HepG2 (cell line): ENCODE measurements around the gene SH2D7.

Experiments
- BHLHE40 ChIP-seq: IDR thresholded peaks from 2 replicates; pipeline ENCODE4 v1.6.1; 2011; ENCODE audit warnings: low read length, improper control_type of control experiment
- CEBPB ChIP-seq: IDR thresholded peaks from 2 replicates; pipeline ENCODE4 v1.6.1; 2011; ENCODE audit warnings: low read depth, low read length, improper control_type of control experiment, borderline replicate concordance
- ELF1 ChIP-seq: sonication (generic); formaldehyde crosslinking; IDR thresholded peaks from 2 replicates; pipeline ENCODE4 v1.4.0; 2020; ENCODE audit warnings: missing genetic modification reagents
- ELF4 ChIP-seq: sonication (generic); formaldehyde crosslinking; IDR thresholded peaks from 2 replicates; pipeline ENCODE4 v1.5.0; 2020; ENCODE audit warnings: missing genetic modification reagents, mild to moderate bottlenecking, moderate library complexity, borderline replicate concordance
- MTA1 ChIP-seq: sonication (generic); formaldehyde crosslinking; IDR thresholded peaks from 2 replicates; pipeline ENCODE4 v1.4.0; 2020; ENCODE audit warnings: missing genetic modification reagents, mild to moderate bottlenecking, borderline replicate concordance
- PAWR ChIP-seq: sonication (generic); formaldehyde crosslinking; IDR thresholded peaks from 2 replicates; pipeline ENCODE4 v1.4.0; 2020; ENCODE audit warnings: missing genetic modification reagents, mild to moderate bottlenecking, borderline replicate concordance
- POLR2AphosphoS5 ChIP-seq: IDR thresholded peaks from 2 replicates; pipeline ENCODE4 v1.6.1; 2012; ENCODE audit warnings: low read depth, low read length
- RBFOX2 ChIP-seq: fragments of 200-400 bp; formaldehyde crosslinking; IDR thresholded peaks from 2 replicates; pipeline ENCODE4 v1.6.1; 2017; ENCODE audit warnings: low read depth, mild to moderate bottlenecking, low read length
- ZNF367 ChIP-seq: sonication (generic); formaldehyde crosslinking; IDR thresholded peaks from 2 replicates; pipeline ENCODE4 v1.4.0; 2020; ENCODE audit warnings: missing genetic modification reagents, borderline replicate concordance
- TF ChIP-seq, protein P1 (sequence below), 2 experiments: IDR thresholded peaks; 2 replicates each; pipeline ENCODE4 v1.6.1; 2011 to 2012; ENCODE audit warnings: low read length in 2 of 2, borderline replicate concordance in 1 of 2, low read depth in 1 of 2, mild to moderate bottlenecking in 1 of 2, moderate library complexity in 1 of 2
- TF ChIP-seq, protein P2 (sequence below): sonication (generic); formaldehyde crosslinking; IDR thresholded peaks from 2 replicates; pipeline ENCODE4 v1.5.0; 2020; ENCODE audit warnings: mild to moderate bottlenecking, missing genetic modification reagents, moderate library complexity
- TF ChIP-seq, protein P3 (sequence below): sonication (generic); formaldehyde crosslinking; IDR thresholded peaks from 2 replicates; pipeline ENCODE4 v1.5.0; 2020; ENCODE audit warnings: mild to moderate bottlenecking, missing genetic modification reagents
- TF ChIP-seq, protein P4 (sequence below): sonication (generic); formaldehyde crosslinking; IDR thresholded peaks from 2 replicates; pipeline ENCODE4 v1.8.1; 2023; ENCODE audit warnings: mild to moderate bottlenecking, missing genetic modification reagents
- TF ChIP-seq, protein P5 (sequence below): IDR thresholded peaks from 2 replicates; pipeline ENCODE4 v1.6.1; 2018; ENCODE audit warnings: missing genetic modification reagents

DNA sequence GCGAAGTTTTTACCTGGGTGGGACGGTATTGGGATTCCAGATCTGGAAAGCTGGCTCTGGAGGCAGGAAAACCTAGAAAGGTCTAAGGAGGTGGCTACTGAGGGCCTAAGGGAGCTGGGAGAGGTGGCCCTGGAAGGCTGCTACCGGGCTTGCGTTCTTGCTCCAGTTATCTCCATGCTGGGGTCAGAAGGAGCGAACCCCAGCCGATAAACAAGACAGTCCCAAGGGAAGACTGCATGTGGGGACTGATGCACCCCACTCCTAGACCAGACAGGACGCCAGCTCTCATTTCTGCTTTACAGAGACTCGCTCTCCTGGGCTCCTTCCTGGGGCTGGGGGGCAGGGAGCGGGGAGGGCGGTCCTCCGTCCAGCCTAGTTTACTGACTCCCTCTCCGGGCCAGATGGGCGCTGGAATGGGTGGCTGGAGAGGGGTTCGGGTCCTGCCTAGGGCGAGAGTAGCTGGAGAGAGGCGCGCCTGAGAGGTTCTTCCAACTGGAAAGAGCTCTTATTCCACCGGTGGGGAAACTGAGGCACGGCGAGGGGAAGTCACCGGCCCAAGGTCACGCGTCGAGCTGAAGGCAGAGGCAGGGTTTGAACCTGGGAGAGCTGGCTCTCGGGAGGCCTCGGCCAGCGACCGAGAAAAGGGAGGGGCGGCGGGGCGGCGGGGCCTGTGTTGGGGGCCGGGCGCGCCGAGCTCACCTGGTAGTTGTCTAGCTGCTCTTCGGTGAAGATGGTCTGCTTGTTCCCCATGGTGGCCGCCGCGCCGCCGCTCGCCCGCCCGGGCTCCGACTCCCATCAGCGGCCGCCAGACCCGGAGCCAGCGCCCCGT lies 38.3 kb downstream of the SH2D7 start:
- no peak for TF ChIP-seq BHLHE40
- TF ChIP-seq, protein P1, sequence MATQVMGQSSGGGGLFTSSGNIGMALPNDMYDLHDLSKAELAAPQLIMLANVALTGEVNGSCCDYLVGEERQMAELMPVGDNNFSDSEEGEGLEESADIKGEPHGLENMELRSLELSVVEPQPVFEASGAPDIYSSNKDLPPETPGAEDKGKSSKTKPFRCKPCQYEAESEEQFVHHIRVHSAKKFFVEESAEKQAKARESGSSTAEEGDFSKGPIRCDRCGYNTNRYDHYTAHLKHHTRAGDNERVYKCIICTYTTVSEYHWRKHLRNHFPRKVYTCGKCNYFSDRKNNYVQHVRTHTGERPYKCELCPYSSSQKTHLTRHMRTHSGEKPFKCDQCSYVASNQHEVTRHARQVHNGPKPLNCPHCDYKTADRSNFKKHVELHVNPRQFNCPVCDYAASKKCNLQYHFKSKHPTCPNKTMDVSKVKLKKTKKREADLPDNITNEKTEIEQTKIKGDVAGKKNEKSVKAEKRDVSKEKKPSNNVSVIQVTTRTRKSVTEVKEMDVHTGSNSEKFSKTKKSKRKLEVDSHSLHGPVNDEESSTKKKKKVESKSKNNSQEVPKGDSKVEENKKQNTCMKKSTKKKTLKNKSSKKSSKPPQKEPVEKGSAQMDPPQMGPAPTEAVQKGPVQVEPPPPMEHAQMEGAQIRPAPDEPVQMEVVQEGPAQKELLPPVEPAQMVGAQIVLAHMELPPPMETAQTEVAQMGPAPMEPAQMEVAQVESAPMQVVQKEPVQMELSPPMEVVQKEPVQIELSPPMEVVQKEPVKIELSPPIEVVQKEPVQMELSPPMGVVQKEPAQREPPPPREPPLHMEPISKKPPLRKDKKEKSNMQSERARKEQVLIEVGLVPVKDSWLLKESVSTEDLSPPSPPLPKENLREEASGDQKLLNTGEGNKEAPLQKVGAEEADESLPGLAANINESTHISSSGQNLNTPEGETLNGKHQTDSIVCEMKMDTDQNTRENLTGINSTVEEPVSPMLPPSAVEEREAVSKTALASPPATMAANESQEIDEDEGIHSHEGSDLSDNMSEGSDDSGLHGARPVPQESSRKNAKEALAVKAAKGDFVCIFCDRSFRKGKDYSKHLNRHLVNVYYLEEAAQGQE (IDR thresholded peaks at IDR 0.05; ENCODE audit: borderline replicate concordance in 1 of 2, low read depth in 1 of 2, low read length in 2 of 2): no peak
- TF ChIP-seq, protein P2, sequence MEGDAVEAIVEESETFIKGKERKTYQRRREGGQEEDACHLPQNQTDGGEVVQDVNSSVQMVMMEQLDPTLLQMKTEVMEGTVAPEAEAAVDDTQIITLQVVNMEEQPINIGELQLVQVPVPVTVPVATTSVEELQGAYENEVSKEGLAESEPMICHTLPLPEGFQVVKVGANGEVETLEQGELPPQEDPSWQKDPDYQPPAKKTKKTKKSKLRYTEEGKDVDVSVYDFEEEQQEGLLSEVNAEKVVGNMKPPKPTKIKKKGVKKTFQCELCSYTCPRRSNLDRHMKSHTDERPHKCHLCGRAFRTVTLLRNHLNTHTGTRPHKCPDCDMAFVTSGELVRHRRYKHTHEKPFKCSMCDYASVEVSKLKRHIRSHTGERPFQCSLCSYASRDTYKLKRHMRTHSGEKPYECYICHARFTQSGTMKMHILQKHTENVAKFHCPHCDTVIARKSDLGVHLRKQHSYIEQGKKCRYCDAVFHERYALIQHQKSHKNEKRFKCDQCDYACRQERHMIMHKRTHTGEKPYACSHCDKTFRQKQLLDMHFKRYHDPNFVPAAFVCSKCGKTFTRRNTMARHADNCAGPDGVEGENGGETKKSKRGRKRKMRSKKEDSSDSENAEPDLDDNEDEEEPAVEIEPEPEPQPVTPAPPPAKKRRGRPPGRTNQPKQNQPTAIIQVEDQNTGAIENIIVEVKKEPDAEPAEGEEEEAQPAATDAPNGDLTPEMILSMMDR (CRISPR knock-in tag): no peak
- TF ChIP-seq POLR2AphosphoS5: no peak
- no peak for TF ChIP-seq CEBPB
- no peak for TF ChIP-seq ELF4
- no peak for TF ChIP-seq ZNF367 (CRISPR knock-in tag)
- TF ChIP-seq RBFOX2: no peak
- TF ChIP-seq PAWR (CRISPR knock-in tag): no peak
- TF ChIP-seq, protein P3, sequence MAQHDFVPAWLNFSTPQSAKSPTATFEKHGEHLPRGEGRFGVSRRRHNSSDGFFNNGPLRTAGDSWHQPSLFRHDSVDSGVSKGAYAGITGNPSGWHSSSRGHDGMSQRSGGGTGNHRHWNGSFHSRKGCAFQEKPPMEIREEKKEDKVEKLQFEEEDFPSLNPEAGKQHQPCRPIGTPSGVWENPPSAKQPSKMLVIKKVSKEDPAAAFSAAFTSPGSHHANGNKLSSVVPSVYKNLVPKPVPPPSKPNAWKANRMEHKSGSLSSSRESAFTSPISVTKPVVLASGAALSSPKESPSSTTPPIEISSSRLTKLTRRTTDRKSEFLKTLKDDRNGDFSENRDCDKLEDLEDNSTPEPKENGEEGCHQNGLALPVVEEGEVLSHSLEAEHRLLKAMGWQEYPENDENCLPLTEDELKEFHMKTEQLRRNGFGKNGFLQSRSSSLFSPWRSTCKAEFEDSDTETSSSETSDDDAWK (CRISPR knock-in tag): no peak
- no peak for TF ChIP-seq MTA1 (CRISPR knock-in tag)
- TF ChIP-seq, protein P4, sequence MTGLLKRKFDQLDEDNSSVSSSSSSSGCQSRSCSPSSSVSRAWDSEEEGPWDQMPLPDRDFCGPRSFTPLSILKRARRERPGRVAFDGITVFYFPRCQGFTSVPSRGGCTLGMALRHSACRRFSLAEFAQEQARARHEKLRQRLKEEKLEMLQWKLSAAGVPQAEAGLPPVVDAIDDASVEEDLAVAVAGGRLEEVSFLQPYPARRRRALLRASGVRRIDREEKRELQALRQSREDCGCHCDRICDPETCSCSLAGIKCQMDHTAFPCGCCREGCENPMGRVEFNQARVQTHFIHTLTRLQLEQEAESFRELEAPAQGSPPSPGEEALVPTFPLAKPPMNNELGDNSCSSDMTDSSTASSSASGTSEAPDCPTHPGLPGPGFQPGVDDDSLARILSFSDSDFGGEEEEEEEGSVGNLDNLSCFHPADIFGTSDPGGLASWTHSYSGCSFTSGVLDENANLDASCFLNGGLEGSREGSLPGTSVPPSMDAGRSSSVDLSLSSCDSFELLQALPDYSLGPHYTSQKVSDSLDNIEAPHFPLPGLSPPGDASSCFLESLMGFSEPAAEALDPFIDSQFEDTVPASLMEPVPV (CRISPR knock-in tag): no peak
- TF ChIP-seq, protein P5, sequence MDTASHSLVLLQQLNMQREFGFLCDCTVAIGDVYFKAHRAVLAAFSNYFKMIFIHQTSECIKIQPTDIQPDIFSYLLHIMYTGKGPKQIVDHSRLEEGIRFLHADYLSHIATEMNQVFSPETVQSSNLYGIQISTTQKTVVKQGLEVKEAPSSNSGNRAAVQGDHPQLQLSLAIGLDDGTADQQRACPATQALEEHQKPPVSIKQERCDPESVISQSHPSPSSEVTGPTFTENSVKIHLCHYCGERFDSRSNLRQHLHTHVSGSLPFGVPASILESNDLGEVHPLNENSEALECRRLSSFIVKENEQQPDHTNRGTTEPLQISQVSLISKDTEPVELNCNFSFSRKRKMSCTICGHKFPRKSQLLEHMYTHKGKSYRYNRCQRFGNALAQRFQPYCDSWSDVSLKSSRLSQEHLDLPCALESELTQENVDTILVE (CRISPR knock-in tag): no peak
- TF ChIP-seq ELF1 (CRISPR knock-in tag): no peak
